PC-3 (cell line): ENCODE data around the gene MYO7A.

Source experiments
- EZH2 ChIP-seq: fragments of 300-600 bp; sonication (generic); IDR thresholded peaks from one replicate; pipeline ENCODE4 v1.6.1; 2017; ENCODE audit warnings: antibody characterized with exemption, mild to moderate bottlenecking, low read length; ENCODE audit not compliant: unreplicated experiment
- EZH2phosphoT487 ChIP-seq: fragments of 300-600 bp; sonication (generic); IDR thresholded peaks from 2 replicates; pipeline ENCODE4 v1.6.1; 2018; ENCODE audit warnings: mild to moderate bottlenecking, antibody characterized with exemption, low read length, borderline replicate concordance
- TF ChIP-seq, protein P1 (sequence below): fragments of 300-600 bp; sonication (generic); conservative IDR thresholded peaks from 2 replicates; pipeline ENCODE4 v1.5.1; 2017; ENCODE audit warnings: antibody characterized with exemption, low read depth, mild to moderate bottlenecking, low read length

DNA sequence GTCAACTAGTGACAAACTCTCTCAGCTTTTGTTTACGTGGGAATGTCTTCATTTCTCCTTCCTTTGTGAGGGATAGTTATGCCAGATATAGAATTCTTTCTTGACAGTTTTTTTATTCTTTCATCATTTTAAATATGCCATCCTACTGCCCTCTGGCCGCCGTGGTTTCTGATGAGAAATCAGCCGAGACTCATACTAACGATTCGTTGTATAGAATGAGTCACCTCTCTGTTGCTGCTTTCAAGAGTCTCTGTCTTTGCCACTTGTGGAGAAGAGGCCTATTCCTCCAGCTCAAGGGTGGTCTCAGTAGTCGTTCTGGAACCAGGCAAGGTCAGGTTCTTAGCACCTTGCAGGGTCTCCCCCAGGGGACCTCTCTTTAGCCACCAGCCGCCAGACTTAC is 8.0 kb downstream of the MYO7A start:
- TF ChIP-seq, protein P1, sequence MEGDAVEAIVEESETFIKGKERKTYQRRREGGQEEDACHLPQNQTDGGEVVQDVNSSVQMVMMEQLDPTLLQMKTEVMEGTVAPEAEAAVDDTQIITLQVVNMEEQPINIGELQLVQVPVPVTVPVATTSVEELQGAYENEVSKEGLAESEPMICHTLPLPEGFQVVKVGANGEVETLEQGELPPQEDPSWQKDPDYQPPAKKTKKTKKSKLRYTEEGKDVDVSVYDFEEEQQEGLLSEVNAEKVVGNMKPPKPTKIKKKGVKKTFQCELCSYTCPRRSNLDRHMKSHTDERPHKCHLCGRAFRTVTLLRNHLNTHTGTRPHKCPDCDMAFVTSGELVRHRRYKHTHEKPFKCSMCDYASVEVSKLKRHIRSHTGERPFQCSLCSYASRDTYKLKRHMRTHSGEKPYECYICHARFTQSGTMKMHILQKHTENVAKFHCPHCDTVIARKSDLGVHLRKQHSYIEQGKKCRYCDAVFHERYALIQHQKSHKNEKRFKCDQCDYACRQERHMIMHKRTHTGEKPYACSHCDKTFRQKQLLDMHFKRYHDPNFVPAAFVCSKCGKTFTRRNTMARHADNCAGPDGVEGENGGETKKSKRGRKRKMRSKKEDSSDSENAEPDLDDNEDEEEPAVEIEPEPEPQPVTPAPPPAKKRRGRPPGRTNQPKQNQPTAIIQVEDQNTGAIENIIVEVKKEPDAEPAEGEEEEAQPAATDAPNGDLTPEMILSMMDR, result no peak
- TF ChIP-seq EZH2, result no peak
- no peak for TF ChIP-seq EZH2phosphoT487
